Measurements from ENCODE around the gene AMFR.
"Not testable (repeated sequence)": the region's sequence is repeated elsewhere in the genome, so short reads cannot be mapped to it uniquely, and the experiment has no call there.

Gene AMFR

GRCh38 chr16:56388209-56388608 lies 37.1 kb downstream of the AMFR start:
- DNase-seq (ENCODE audit: low spot score): no peak

GRCh38 chr16:56387396-56387795 lies 37.9 kb downstream of the AMFR start:
- DNase-seq (ENCODE audit: low spot score): no peak

- DNase-seq (ENCODE audit: low spot score): no peak
Observed at GRCh38 chr16:56384074-56384721, 41.1 kb downstream of the AMFR start.

GRCh38 chr16:56382901-56383355 lies 42.4 kb downstream of the AMFR start:
- DNase-seq (ENCODE audit: low spot score): no peak

GRCh38 chr16:56382459-56382858 lies 42.9 kb downstream of the AMFR start:
- DNase-seq (ENCODE audit: low spot score): no peak

GRCh38 chr16:56380778-56381485 lies 44.4 kb downstream of the AMFR start:
- not testable (repeated sequence) for DNase-seq (ENCODE audit: low spot score)

- not testable (repeated sequence) for DNase-seq (ENCODE audit: low spot score)
Observed at GRCh38 chr16:56379044-56379443, 46.3 kb downstream of the AMFR start.

- DNase-seq (ENCODE audit: low spot score): not testable (repeated sequence)
Observed at GRCh38 chr16:56375792-56376191, 49.6 kb downstream of the AMFR start.

- no peak for DNase-seq (ENCODE audit: low spot score)
Observed at GRCh38 chr16:56373003-56373402, 52.3 kb downstream of the AMFR start.

- DNase-seq (ENCODE audit: low spot score): no peak
Observed at GRCh38 chr16:56372013-56372634, 53.2 kb downstream of the AMFR start.

- DNase-seq (ENCODE audit: low spot score): no peak
Observed at GRCh38 chr16:56371660-56371937, 53.7 kb downstream of the AMFR start.

GRCh38 chr16:56370875-56371659 lies 54.3 kb downstream of the AMFR start:
- no peak for DNase-seq (ENCODE audit: low spot score)

- no peak for DNase-seq (ENCODE audit: low spot score)
Observed at GRCh38 chr16:56370185-56370874, 55.0 kb downstream of the AMFR start.

GRCh38 chr16:56369202-56369601 lies 56.1 kb downstream of the AMFR start:
- no peak for DNase-seq (ENCODE audit: low spot score)

- DNase-seq (ENCODE audit: low spot score): no peak
Observed at GRCh38 chr16:56368545-56368944, 56.8 kb downstream of the AMFR start.

- DNase-seq (ENCODE audit: low spot score): no peak
Observed at GRCh38 chr16:56367764-56368163, 57.6 kb downstream of the AMFR start.

GRCh38 chr16:56366945-56367344 lies 58.4 kb downstream of the AMFR start:
- DNase-seq (ENCODE audit: low spot score): no peak

- no peak for DNase-seq (ENCODE audit: low spot score)
Observed at GRCh38 chr16:56365552-56365951, 59.8 kb downstream of the AMFR start.

GRCh38 chr16:56364865-56365264 lies 60.5 kb downstream of the AMFR start:
- no peak for DNase-seq (ENCODE audit: low spot score)

GRCh38 chr16:56363781-56364565 lies 61.4 kb downstream of the AMFR start:
- DNase-seq (ENCODE audit: low spot score): no peak

- no peak for DNase-seq (ENCODE audit: low spot score)
Observed at GRCh38 chr16:56363181-56363716, 62.1 kb downstream of the AMFR start.

All from germinal center (tissue), 1 donor.